Right atrium auricular region (tissue), 2 donors: Measurements from ENCODE around the gene HECTD1. TPM values are rescaled to one million over a fixed set of nuclear protein-coding genes. Genes with fewer than 3 reads are reported as not detected.
"Not testable (repeated sequence)": the region's sequence is repeated elsewhere in the genome, so short reads cannot be mapped to it uniquely, and the experiment has no call there.

ENCODE experiments used
- DNase-seq: peaks from one replicate; pipeline ENCODE4 v3.0.0-alpha.2; 2019; ENCODE audit warnings: low spot score
- H3K27ac ChIP-seq, 2 donors: fragments of 200-600 bp; sonication (generic); 1 replicate in 1 of 2; 2 replicates in 1 of 2; pipeline ENCODE4 v1.5.1; 2016 to 2019
- H3K27me3 ChIP-seq, 2 donors: fragments of 200-600 bp; sonication (generic); one replicate each; pipeline versions ENCODE4 v1.5.1 to v1.6.0; 2017 to 2019
- H3K36me3 ChIP-seq: fragments of 200-600 bp; sonication (generic); one replicate; pipeline ENCODE4 v1.5.1; 2016
- H3K4me1 ChIP-seq, 2 donors: fragments of 200-600 bp; sonication (generic); one replicate each; pipeline versions ENCODE4 v1.5.1 to v1.6.0; 2017 to 2019
- H3K4me3 ChIP-seq, 2 donors: fragments of 200-600 bp; sonication (generic); 1 replicate in 1 of 2; 2 replicates in 1 of 2; pipeline ENCODE4 v1.5.1; 2017 to 2019; ENCODE audit warnings: mild to moderate bottlenecking in 1 of 2, moderate library complexity in 1 of 2
- H3K9me3 ChIP-seq, 2 donors: fragments of 200-600 bp; sonication (generic); one replicate each; pipeline ENCODE4 v1.5.1; 2019
- total RNA-seq, 2 donors: library from RNA; depleted of rRNA; stranded (reverse); fragments of >200 nt; gene quantifications; one replicate each; pipeline ENCODE4 v1.1.0, GENCODE V29; 2016
- TF ChIP-seq, protein P1 (sequence below), 2 donors: fragments of 200-600 bp; sonication (generic); IDR thresholded peaks; one replicate each; pipeline ENCODE4 v1.5.1; 2019; ENCODE audit warnings: antibody characterized with exemption in 2 of 2

Gene HECTD1
- total RNA-seq, 2 donors from 2014 or later, result 130 to 145 TPM

GRCh38 chr14:31109257-31109656, 98.3 kb downstream of the HECTD1 start:
- Histone ChIP-seq H3K4me1 (no peaks in the 10 kb centered on the region), H3K4me3 (no peak overlapping the region), H3K27ac (no peak overlapping the region), H3K36me3 (peaks cover 93% of the 10 kb centered on the region), H3K9me3 (no peaks in the 10 kb centered on the region), H3K27me3 (no peaks in the 10 kb centered on the region)
- DNase-seq, result no peak
- TF ChIP-seq, protein P1, sequence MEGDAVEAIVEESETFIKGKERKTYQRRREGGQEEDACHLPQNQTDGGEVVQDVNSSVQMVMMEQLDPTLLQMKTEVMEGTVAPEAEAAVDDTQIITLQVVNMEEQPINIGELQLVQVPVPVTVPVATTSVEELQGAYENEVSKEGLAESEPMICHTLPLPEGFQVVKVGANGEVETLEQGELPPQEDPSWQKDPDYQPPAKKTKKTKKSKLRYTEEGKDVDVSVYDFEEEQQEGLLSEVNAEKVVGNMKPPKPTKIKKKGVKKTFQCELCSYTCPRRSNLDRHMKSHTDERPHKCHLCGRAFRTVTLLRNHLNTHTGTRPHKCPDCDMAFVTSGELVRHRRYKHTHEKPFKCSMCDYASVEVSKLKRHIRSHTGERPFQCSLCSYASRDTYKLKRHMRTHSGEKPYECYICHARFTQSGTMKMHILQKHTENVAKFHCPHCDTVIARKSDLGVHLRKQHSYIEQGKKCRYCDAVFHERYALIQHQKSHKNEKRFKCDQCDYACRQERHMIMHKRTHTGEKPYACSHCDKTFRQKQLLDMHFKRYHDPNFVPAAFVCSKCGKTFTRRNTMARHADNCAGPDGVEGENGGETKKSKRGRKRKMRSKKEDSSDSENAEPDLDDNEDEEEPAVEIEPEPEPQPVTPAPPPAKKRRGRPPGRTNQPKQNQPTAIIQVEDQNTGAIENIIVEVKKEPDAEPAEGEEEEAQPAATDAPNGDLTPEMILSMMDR (IDR thresholded peaks at IDR 0.05), result no peak

DNA sequence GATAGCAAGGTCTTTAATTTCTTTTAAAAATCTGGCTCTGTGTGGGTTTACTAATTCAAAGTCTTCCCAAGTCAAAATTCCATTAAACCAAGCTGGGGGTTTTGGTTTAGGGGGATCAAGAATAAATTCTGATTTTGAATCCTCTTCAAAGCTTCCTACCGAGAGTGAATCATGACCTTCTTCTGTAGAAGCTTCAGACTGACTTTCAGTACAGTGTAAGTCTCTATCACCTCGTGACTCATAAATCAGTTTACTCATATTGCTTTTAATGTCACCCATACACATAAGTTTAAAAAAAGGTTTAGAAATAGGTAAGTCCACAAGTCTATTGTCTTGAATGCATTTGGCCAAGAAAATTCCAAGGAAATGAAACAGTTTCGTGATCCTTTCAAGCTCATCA, 100.8 kb downstream of the HECTD1 start:
- H3K27me3 ChIP-seq, result no peaks in the 10 kb centered on the region
- H3K9me3 ChIP-seq, result no peaks in the 10 kb centered on the region
- no peak overlapping the region for H3K27ac ChIP-seq
- no peak for DNase-seq
- H3K36me3 ChIP-seq, result peaks cover 90% of the 10 kb centered on the region
- TF ChIP-seq, protein P1 (IDR thresholded peaks at IDR 0.05), result no peak
- no peak overlapping the region for H3K4me3 ChIP-seq
- H3K4me1 ChIP-seq, result no peaks in the 10 kb centered on the region

DNA sequence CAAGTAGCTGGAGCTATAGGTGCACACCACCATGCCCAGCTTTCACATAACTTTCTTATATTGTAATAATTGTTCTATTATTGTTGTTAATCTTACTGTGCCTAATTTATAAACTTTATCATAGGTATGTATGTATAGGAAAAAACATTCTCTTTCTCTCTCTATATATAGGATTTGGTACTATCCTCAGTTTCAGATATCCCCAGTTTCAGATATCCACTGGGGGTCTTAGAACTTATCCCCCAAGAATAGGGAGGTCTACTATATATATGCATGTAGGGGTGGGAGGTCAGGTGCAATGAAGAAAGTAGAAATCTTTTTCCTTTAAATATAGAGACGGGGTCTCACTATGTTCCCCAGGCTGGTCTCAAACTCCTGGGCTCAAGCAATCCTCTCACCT, 110.5 kb downstream of the HECTD1 start:
- Histone ChIP-seq H3K27ac (no peak overlapping the region), H3K4me1 (no peaks in the 10 kb centered on the region), H3K27me3 (no peaks in the 10 kb centered on the region), H3K36me3 (peaks cover 49% of the 10 kb centered on the region), H3K4me3 (no peak overlapping the region), H3K9me3 (no peaks in the 10 kb centered on the region)
- TF ChIP-seq, protein P1 (IDR thresholded peaks at IDR 0.05), result no peak
- no peak for DNase-seq

- no peak for DNase-seq
- H3K4me1 ChIP-seq, result peaks cover 0 to 7% of the 10 kb centered on the region in 2 donors
- no peaks in the 10 kb centered on the region for H3K27me3 ChIP-seq
- H3K36me3 ChIP-seq, result peaks cover 43% of the 10 kb centered on the region
- TF ChIP-seq, protein P1 (IDR thresholded peaks at IDR 0.05), result no peak
- no peak overlapping the region for H3K4me3 ChIP-seq
- no peak overlapping the region for H3K27ac ChIP-seq
- H3K9me3 ChIP-seq, result no peaks in the 10 kb centered on the region
These were observed 111.3 kb downstream of the HECTD1 start for GRCh38 chr14:31096255-31096654.

GRCh38 chr14:31095817-31096216, 111.8 kb downstream of the HECTD1 start:
- H3K9me3 ChIP-seq, H3K27me3 ChIP-seq, DNase-seq, H3K27ac ChIP-seq, H3K4me3 ChIP-seq: not testable (repeated sequence)
- H3K4me1 ChIP-seq, result peaks cover 0 to 11% of the 10 kb centered on the region in 2 donors
- H3K36me3 ChIP-seq, result peaks cover 39% of the 10 kb centered on the region

DNA sequence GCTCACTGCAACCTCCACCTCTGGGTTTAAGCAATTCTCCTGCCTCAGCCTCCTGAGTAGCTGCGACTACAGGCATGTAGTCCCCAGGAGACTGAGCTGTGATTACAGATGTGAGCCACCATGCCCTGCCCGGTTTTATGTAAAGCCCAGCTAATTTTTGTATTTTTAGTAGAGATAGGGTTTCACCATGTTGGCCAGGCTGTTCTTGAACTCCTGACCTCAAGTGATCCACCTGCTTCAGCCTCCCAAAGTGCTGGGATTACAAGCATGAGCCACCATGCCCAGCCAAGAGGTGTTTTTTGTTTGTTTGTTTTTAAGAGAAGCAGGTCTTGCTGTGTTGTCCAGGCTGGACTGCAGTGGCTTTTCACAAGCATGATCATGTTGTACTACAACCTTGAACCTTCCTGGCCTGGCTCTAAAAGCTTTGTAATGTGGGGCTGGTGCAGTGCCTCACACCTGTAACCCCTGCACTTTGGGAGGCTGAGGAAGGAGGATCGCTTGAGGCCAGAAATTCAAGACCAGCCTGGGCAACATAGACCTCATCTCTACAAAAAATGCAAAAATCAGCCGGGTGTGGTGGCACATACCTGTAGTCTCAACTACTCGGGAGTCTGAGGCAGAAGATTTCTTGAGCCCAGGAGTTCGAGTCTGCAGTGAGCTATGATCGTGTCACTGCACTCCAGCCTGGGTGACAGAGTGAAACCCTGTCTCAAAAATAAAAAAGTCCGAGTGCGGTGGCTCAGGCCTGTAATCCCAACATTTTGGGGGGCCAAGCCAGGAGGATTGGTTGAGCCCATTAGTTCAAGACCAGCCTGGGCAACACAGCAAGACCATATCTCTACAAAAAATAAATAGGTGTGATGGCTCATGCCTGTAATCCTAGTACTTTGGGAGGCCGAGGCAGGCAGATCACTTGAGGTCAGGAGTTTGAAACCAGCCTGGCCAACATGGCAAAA, 113.4 kb downstream of the HECTD1 start:
- Histone ChIP-seq H3K4me1 (peaks cover 0 to 21% of the 10 kb centered on the region in 2 donors), H3K36me3 (peaks cover 22% of the 10 kb centered on the region)
- H3K4me3 ChIP-seq, H3K27me3 ChIP-seq, H3K9me3 ChIP-seq, DNase-seq, H3K27ac ChIP-seq: not testable (repeated sequence)
